ENCODE results near the gene ROCK2. TPM values are rescaled to one million over a fixed set of nuclear protein-coding genes. Genes with fewer than 3 reads are reported as not detected.
"Not testable (repeated sequence)": the region's sequence is repeated elsewhere in the genome, so short reads cannot be mapped to it uniquely, and the experiment has no call there.

Gene ROCK2
- total and polyA plus RNA-seq, 2 donors: 11.7 to 12.7 TPM

DNA sequence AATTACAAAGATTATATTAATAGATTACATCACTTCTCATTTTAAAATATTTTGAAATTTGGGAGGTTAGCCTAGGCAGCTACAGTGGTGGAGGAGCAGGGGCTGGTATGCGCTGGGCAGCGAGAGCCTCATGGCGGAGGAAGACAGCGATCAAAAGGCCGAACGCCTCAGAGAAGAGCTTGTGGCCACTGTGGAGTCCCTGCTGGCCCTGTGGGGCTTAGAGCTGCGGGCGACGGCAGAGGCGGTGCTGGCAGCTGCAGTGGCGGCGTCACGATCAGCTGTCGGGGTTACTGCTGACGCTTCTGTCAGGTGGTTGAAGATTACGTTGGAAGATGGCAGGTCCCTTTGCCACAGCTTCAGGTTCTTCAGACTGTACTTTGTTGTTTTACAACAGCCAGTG lies 87.4 kb downstream of the ROCK2 start:
- H3K36me3 ChIP-seq (ENCODE audit: control insufficient read depth in 2 of 2, insufficient read depth in 2 of 2, low read length in 1 of 2): peaks cover 0 to 2% of the 10 kb centered on the region in 2 donors
- no peak overlapping the region for H3K4me3 ChIP-seq (ENCODE audit: low read length in 2 of 2)
- no peaks in the 10 kb centered on the region for H3K4me1 ChIP-seq (ENCODE audit: control insufficient read depth in 2 of 2, insufficient read depth in 2 of 2, low read length in 2 of 2)
- H3K27me3 ChIP-seq (ENCODE audit: control insufficient read depth in 2 of 2, insufficient read depth in 1 of 2, low read length in 1 of 2): no peaks in the 10 kb centered on the region
- DNase-seq (ENCODE audit: low read depth in 6 of 9, low spot score in 9 of 9): no peak
- H3K27ac ChIP-seq (ENCODE audit: low read depth in 1 of 2, low read length in 1 of 2): no peak overlapping the region
- no peaks in the 10 kb centered on the region for H3K9me3 ChIP-seq (ENCODE audit: control insufficient read depth in 2 of 2, insufficient read depth in 1 of 2, low read length in 1 of 2)
- WGBS: 99% methylated on average over 16 of the region's 16 CpGs

DNA sequence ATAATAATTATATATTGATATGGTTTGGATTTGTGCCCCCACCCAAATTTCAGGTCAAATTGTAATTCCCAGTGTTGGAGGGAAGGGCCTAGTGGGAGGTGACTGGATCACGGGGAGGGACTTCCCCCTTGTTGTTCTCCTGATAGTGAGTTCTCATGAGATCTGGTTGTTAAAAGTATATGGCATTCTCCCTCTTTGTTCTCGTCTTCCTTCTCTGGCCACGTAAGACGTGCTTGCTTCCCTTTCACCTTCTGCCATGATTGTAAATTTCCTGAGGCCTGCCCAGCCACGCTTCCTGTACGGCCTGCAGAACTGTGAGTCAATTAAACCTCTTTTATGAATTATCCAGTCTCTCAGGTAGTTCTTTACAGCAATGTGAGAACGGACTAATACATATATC lies 88.3 kb downstream of the ROCK2 start:
- Histone ChIP-seq H3K27ac (ENCODE audit: low read depth in 1 of 2, low read length in 1 of 2) (no peak overlapping the region), H3K4me3 (ENCODE audit: low read length in 2 of 2) (no peak overlapping the region)
- 97% methylated on average over 7 of the region's 7 CpGs for WGBS

DNA sequence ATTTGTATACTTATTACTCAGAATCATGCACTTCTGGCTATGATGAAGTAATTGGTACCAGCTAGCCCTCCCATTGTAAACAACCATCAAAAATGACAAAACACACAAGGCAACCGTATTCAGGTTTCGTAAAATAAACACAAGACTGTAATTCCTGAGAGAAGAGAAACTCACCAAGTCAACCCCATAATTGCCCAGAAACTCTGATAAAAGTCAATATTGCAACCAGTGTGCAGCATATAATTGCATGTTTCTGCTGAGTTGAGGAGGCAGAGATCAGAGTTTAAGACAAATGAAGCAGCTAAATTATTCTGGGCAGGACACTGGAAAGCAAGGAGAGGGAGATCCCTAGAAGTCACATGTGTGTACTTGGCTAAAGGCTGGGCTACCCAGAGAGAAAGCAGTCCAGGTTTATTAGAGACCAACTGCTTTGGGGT lies 90.3 kb downstream of the ROCK2 start:
- H3K4me1 ChIP-seq (ENCODE audit: control insufficient read depth in 2 of 2, insufficient read depth in 2 of 2, low read length in 2 of 2): no peaks in the 10 kb centered on the region
- H3K4me3 ChIP-seq (ENCODE audit: low read length in 2 of 2): no peak overlapping the region
- H3K27me3 ChIP-seq (ENCODE audit: control insufficient read depth in 2 of 2, insufficient read depth in 1 of 2, low read length in 1 of 2): no peaks in the 10 kb centered on the region
- H3K36me3 ChIP-seq (ENCODE audit: control insufficient read depth in 2 of 2, insufficient read depth in 2 of 2, low read length in 1 of 2): peaks cover 0 to 2% of the 10 kb centered on the region in 2 donors
- no peak for DNase-seq (ENCODE audit: low read depth in 6 of 9, low spot score in 9 of 9)
- WGBS: 98% methylated on average over 2 of the region's 2 CpGs
- no peak overlapping the region for H3K27ac ChIP-seq (ENCODE audit: low read depth in 1 of 2, low read length in 1 of 2)
- no peaks in the 10 kb centered on the region for H3K9me3 ChIP-seq (ENCODE audit: control insufficient read depth in 2 of 2, insufficient read depth in 1 of 2, low read length in 1 of 2)

More for the DNA sequence above, 88.3 kb downstream of the ROCK2 start:
- no peaks in the 10 kb centered on the region for H3K9me3 ChIP-seq (ENCODE audit: control insufficient read depth in 2 of 2, insufficient read depth in 1 of 2, low read length in 1 of 2)
- no peak for DNase-seq (ENCODE audit: low read depth in 6 of 9, low spot score in 9 of 9)
- H3K36me3 ChIP-seq (ENCODE audit: control insufficient read depth in 2 of 2, insufficient read depth in 2 of 2, low read length in 1 of 2): peaks cover 0 to 2% of the 10 kb centered on the region in 2 donors
- H3K27me3 ChIP-seq (ENCODE audit: control insufficient read depth in 2 of 2, insufficient read depth in 1 of 2, low read length in 1 of 2): no peaks in the 10 kb centered on the region
- no peaks in the 10 kb centered on the region for H3K4me1 ChIP-seq (ENCODE audit: control insufficient read depth in 2 of 2, insufficient read depth in 2 of 2, low read length in 2 of 2)

DNA sequence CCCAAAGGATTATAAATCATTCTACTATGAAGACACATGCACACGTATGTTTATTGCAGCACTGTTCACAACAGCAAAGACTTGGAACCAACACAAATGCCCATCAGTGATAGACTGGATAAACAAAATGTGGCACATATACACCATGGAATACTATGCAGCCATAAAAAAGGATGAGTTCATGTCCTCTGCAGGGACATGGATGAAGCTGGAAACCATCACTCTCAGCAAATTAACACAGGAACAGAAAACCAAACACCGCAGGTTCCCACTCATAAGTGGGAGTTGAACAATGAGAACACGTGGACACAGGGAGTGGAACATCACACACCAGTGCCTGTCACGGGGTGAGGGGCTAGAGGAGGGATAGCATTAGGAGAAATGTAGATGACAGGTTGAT lies 92.0 kb downstream of the ROCK2 start:
- not testable (repeated sequence) for H3K27ac ChIP-seq (ENCODE audit: low read depth in 1 of 2, low read length in 1 of 2); H3K27me3 ChIP-seq (ENCODE audit: control insufficient read depth in 2 of 2, insufficient read depth in 1 of 2, low read length in 1 of 2); DNase-seq (ENCODE audit: low read depth in 6 of 9, low spot score in 9 of 9); H3K36me3 ChIP-seq (ENCODE audit: control insufficient read depth in 2 of 2, insufficient read depth in 2 of 2, low read length in 1 of 2); H3K4me3 ChIP-seq (ENCODE audit: low read length in 2 of 2); H3K9me3 ChIP-seq (ENCODE audit: control insufficient read depth in 2 of 2, insufficient read depth in 1 of 2, low read length in 1 of 2); H3K4me1 ChIP-seq (ENCODE audit: control insufficient read depth in 2 of 2, insufficient read depth in 2 of 2, low read length in 2 of 2)
- 96% methylated on average over 4 of the region's 4 CpGs for WGBS

DNA sequence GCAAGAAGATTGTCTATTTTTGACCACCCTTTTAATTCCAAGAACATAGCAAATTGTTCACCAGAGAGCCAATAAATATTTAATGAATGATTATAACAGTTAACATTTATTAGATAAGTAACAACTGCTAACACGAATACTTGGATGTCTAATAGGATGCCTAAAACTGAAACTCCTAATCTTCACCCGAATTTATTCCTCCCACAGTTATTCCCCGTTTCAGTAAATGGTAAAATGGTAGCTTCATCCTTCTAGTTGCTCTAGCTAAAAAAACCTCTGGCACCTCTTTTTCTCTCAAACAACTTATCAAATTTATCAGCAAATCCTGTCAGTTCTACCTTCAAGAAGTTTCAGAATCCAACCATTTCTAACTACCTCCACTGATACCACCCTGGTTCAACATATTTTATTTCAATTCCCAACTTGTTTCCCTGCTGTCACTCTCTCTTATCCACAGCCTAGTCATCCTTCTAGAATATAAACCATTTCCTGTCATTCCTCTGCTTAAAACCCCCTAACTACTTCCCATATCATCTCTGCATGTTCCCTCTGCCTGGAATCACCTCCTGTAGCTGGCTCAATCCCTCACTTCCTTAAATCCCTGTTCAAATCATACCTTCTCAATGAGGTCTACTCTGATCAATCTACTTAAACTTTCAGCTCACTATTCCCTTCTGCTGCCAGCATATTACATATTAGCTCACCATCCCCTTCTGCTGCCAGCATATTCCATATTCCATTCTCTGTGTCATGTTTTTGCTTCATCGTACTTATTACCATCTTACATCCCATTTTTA lies 93.8 kb downstream of the ROCK2 start:
- over 99% methylated on average over 4 of the region's 4 CpGs for WGBS
- Histone ChIP-seq H3K9me3 (ENCODE audit: control insufficient read depth in 2 of 2, insufficient read depth in 1 of 2, low read length in 1 of 2) (no peaks in the 10 kb centered on the region), H3K27me3 (ENCODE audit: control insufficient read depth in 2 of 2, insufficient read depth in 1 of 2, low read length in 1 of 2) (no peaks in the 10 kb centered on the region), H3K36me3 (ENCODE audit: control insufficient read depth in 2 of 2, insufficient read depth in 2 of 2, low read length in 1 of 2) (no peaks in the 10 kb centered on the region), H3K4me1 (ENCODE audit: control insufficient read depth in 2 of 2, insufficient read depth in 2 of 2, low read length in 2 of 2) (no peaks in the 10 kb centered on the region), H3K4me3 (ENCODE audit: low read length in 2 of 2) (no peak overlapping the region), H3K27ac (ENCODE audit: low read depth in 1 of 2, low read length in 1 of 2) (no peak overlapping the region)
- no peak for DNase-seq (ENCODE audit: low read depth in 6 of 9, low spot score in 9 of 9)

DNA sequence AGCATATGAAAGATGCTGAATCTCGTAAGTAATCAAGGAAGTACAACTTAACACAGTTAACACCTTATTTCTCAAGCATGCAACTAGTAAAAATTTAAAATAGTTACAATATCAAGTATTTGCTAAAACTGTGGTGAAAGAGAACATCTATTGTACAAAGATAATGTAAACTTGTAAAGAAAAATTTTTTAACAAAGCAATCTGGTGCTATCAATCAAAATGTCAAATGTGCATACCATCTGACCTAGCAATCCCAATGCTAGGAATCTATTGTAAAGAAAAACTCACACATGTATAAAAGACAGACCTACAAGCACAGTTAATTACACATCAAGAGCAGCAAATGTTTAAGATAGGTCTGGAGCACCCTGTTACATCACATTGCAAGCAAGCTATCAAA lies 99.1 kb downstream of the ROCK2 start:
- no peak for DNase-seq (ENCODE audit: low read depth in 6 of 9, low spot score in 9 of 9)
- no peak overlapping the region for H3K27ac ChIP-seq (ENCODE audit: low read depth in 1 of 2, low read length in 1 of 2)
- peaks cover 0 to 3% of the 10 kb centered on the region in 2 donors for H3K36me3 ChIP-seq (ENCODE audit: control insufficient read depth in 2 of 2, insufficient read depth in 2 of 2, low read length in 1 of 2)
- H3K9me3 ChIP-seq (ENCODE audit: control insufficient read depth in 2 of 2, insufficient read depth in 1 of 2, low read length in 1 of 2): no peaks in the 10 kb centered on the region
- 99% methylated on average over 1 of the region's 1 CpG for WGBS
- H3K4me1 ChIP-seq (ENCODE audit: control insufficient read depth in 2 of 2, insufficient read depth in 2 of 2, low read length in 2 of 2): no peaks in the 10 kb centered on the region
- no peaks in the 10 kb centered on the region for H3K27me3 ChIP-seq (ENCODE audit: control insufficient read depth in 2 of 2, insufficient read depth in 1 of 2, low read length in 1 of 2)
- no peak overlapping the region for H3K4me3 ChIP-seq (ENCODE audit: low read length in 2 of 2)

DNA sequence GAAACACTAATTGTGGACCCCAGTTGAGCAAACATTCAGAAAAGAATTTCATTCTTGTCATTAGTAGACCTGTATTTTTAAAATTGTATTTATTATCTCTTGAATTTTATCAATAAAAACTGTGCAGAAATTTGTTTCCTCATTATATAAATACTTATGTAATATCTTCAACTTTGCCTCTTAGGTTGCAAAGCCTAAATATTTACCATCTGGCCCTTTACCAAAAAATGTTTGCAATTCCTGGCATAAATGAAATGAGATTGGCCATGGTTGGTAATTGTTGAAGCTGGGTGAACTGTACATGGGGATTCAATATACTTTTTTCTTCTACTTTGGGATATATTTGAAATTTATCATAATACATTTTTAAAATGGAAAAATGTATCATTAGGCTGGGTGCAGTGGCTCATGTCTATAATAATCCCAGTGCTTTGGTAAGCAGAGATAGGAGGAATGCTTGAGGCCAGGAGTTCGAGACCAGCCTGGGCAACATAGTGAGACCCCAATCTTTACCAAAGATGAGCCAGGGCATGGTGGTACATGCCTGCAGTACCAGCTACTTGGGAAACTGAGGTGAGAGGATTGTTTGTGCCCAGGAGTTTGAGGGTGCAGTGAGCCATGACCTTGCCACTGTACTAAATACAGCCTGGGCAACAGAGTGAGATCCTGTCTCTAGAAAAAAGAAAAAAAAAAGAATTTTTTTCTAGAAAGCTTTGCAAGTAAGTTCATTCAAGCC lies 100.2 kb downstream of the ROCK2 start:
- Histone ChIP-seq H3K36me3 (ENCODE audit: control insufficient read depth in 2 of 2, insufficient read depth in 2 of 2, low read length in 1 of 2) (peaks cover 0 to 3% of the 10 kb centered on the region in 2 donors), H3K27ac (ENCODE audit: low read depth in 1 of 2, low read length in 1 of 2) (no peak overlapping the region), H3K27me3 (ENCODE audit: control insufficient read depth in 2 of 2, insufficient read depth in 1 of 2, low read length in 1 of 2) (no peaks in the 10 kb centered on the region), H3K9me3 (ENCODE audit: control insufficient read depth in 2 of 2, insufficient read depth in 1 of 2, low read length in 1 of 2) (no peaks in the 10 kb centered on the region), H3K4me3 (ENCODE audit: low read length in 2 of 2) (no peak overlapping the region), H3K4me1 (ENCODE audit: control insufficient read depth in 2 of 2, insufficient read depth in 2 of 2, low read length in 2 of 2) (no peaks in the 10 kb centered on the region)
- no peak for DNase-seq (ENCODE audit: low read depth in 6 of 9, low spot score in 9 of 9)
- WGBS: 100% methylated on average over 1 of the region's 1 CpG

DNA sequence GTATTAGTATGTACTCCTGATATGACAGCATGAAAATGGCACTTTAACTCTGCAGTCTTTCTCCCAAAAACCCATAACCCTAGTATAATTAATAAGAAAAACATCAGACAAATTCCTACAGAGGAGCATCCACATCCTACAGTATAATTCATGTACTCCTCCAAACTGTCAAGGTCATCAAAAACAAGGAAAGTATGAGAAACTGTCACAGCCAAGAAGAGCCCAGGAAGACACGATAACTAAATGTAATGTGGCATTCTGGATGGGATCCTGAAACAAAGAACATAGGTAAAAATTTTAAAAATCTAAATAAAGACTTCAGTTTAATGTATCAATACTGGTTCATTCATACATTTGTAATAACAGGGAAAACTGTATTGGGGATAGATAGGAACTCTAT lies 100.9 kb downstream of the ROCK2 start:
- H3K27ac ChIP-seq (ENCODE audit: low read depth in 1 of 2, low read length in 1 of 2): no peak overlapping the region
- H3K4me3 ChIP-seq (ENCODE audit: low read length in 2 of 2): no peak overlapping the region
- no peaks in the 10 kb centered on the region for H3K4me1 ChIP-seq (ENCODE audit: control insufficient read depth in 2 of 2, insufficient read depth in 2 of 2, low read length in 2 of 2)
- no peaks in the 10 kb centered on the region for H3K27me3 ChIP-seq (ENCODE audit: control insufficient read depth in 2 of 2, insufficient read depth in 1 of 2, low read length in 1 of 2)
- no peak for DNase-seq (ENCODE audit: low read depth in 6 of 9, low spot score in 9 of 9)
- H3K9me3 ChIP-seq (ENCODE audit: control insufficient read depth in 2 of 2, insufficient read depth in 1 of 2, low read length in 1 of 2): no peaks in the 10 kb centered on the region
- 99% methylated on average over 1 of the region's 1 CpG for WGBS
- peaks cover 0 to 3% of the 10 kb centered on the region in 2 donors for H3K36me3 ChIP-seq (ENCODE audit: control insufficient read depth in 2 of 2, insufficient read depth in 2 of 2, low read length in 1 of 2)

DNA sequence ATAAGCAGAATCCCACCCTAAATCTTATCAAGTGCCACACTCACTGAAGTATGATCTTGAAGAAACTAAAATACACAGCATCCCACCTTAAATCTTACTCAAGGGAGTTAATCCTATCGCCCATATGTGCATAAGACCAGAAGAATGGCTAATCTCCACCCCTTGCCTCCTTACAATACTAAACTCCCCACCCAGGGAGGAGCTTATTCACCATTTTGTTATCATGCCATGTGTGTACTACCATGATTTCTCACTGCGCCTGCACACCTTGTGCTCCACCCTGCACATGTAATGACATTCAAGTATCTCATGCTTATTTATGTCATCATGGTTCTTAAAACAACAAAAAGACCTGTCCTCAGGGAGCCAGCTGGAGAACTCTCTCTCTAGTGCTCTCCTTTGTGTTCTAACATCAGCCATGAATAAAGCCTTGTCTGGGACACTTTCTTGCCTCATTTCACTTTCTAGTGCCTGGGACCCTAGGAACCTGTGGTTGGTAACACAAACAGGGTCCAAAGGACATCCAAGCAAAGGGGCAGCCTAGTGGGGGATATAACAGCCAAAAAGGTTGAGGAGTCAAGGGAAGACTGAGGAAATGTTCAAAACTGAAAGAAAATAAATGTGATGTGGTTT lies 101.8 kb downstream of the ROCK2 start:
- 98% methylated on average over 2 of the region's 2 CpGs for WGBS
- DNase-seq (ENCODE audit: low read depth in 6 of 9, low spot score in 9 of 9): no peak
- peaks cover 0 to 3% of the 10 kb centered on the region in 2 donors for H3K36me3 ChIP-seq (ENCODE audit: control insufficient read depth in 2 of 2, insufficient read depth in 2 of 2, low read length in 1 of 2)

More for the DNA sequence above, 101.8 kb downstream of the ROCK2 start:
- Histone ChIP-seq H3K4me3 (ENCODE audit: low read length in 2 of 2) (no peak overlapping the region), H3K27me3 (ENCODE audit: control insufficient read depth in 2 of 2, insufficient read depth in 1 of 2, low read length in 1 of 2) (no peaks in the 10 kb centered on the region), H3K9me3 (ENCODE audit: control insufficient read depth in 2 of 2, insufficient read depth in 1 of 2, low read length in 1 of 2) (no peaks in the 10 kb centered on the region), H3K27ac (ENCODE audit: low read depth in 1 of 2, low read length in 1 of 2) (no peak overlapping the region), H3K4me1 (ENCODE audit: control insufficient read depth in 2 of 2, insufficient read depth in 2 of 2, low read length in 2 of 2) (no peaks in the 10 kb centered on the region)
